SW480 (cell line): ENCODE measurements around the gene MDFIC.
A peak's percentile ranks its signal among the peaks of the same experiment; 100 is the strongest.
"Not testable (repeated sequence)": the region's sequence is repeated elsewhere in the genome, so short reads cannot be mapped to it uniquely, and the experiment has no call there.

ENCODE experiments used
- DNase-seq: peaks from one replicate; pipeline ENCODE4 v3.0.0-alpha.2; 2016; ENCODE audit warnings: low spot score

Gene MDFIC, protein sequence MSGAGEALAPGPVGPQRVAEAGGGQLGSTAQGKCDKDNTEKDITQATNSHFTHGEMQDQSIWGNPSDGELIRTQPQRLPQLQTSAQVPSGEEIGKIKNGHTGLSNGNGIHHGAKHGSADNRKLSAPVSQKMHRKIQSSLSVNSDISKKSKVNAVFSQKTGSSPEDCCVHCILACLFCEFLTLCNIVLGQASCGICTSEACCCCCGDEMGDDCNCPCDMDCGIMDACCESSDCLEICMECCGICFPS

DNA sequence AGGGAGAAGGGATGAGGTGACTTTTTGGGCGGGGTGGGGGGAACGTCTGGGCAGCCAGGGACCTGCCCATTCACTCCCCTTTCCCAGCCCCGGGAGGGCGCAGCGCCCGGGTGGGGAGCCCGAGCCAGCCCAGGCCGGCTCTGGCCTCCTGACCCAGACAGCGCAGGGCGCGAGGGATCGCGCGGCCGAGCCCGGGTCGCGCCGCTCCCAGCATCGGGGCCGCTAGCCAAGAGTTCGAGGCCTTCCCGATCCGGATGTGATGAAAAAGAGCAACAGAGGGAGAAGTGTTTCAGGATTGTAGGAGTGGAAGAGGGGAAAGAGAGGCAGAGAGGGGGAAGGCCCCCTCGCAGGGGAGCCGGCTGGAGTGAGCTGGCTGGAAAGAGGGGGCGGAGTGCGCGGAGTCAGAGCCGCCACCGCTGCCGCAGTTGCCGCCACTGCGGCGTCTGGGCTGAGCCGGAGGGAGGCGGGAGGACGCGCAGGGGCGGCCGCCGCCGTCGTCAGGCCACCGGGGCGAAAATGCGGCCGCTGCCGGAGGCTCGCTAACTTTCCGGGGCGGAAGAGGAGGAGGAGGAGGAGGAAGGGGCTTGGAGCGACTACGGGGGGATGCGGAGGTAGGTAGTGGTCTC is at the start of gene MDFIC:
TSS of gene MDFIC (plus strand) at position 69 of the 626 bp plus-strand sequence. CDS start 940 bp downstream, outside the sequence.
- no peak for DNase-seq

DNA sequence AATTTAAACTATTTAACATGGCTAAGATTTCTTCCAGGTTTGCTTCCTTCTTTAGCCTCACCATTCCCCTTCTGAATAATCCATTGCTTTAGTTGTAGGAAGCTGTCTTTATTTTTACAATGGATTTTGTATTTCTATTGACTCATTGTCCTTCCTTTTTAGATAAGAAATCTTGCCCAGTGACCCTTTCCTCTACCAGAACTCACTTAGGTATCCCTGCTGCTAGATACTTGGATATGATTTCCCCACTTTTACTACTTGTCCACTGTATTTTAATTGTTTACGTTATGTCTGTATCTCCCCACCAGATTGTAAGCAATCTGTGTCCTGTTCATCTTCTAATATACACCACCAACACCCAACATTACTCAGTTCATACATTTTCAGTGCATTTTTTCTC is 47.7 kb upstream of the MDFIC start:
- no peak for DNase-seq

DNA sequence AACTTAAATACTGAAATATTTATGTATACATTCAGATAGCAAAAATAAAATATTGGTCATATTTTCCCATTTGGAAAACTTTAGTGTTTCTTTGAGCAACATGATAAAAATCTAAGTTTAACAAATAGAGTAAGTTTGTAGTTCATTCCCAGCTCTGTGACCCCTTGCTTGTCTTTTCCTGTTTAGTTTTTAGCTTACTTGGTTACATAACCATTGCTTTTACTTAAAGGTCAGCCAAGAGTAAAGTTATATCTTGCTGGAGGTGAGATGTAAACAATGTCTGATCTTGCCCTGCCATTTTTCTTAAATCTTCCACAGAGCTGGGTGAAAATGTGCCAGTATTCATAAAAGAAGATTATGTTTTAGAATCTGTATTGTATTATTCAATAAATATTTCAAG is 46.7 kb upstream of the MDFIC start:
- DNase-seq = no peak

DNA sequence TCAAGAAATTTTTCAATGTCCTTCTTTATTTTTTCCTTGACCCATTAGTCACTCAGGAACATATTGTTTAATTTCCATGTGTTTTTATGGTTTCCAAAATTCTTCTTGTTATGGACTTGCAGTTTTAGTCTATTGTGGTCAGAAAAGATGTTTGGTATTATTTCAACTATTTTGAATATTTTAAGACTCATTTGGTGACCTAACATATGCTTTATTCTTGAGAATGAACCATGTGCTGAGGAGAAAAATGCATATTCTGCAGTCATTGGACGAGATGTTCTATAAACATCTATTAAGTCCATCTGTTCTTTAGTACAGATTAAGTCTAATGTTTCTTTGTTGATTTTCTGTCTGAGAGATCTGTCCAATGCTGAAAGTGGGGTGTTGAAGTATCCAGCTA is 42.3 kb upstream of the MDFIC start:
- DNase-seq = no peak

DNA sequence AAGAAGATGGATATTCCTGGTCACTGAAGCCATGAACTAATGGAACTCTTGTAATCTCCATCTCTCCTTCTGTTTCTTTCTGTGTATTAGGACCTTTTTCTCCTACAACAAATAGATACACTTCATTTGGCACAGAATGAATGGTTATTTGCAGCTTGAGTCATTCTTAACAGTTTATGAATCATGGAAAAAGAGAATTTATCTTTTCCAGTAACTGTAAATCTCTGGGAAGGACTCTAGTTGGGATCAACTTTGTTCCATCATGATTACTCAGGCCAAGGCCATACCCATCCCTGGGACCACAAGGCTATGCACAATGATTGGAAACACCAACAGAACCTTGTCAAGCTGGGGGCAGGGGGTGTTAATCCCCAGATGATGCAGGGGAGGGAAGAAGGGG is 36.1 kb upstream of the MDFIC start:
- no peak for DNase-seq

DNA sequence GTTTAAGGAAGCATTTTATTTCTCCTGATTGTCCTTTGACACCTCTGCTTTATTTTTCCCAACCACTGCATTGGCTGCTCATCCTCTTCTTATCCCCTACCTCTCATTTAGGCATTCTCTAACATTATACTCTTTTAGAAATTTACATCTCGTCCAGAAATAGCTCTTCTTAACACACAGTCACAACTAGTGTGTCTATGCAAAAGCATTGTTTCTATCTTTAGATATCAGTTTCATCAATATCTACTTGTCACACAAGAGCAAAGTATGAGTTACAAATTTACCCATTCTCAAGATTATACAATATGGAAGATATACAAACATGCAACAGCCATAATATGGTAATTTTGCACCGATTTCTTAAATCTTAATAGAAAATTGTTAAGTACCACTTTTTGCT is 35.7 kb upstream of the MDFIC start:
- DNase-seq = no peak

DNA sequence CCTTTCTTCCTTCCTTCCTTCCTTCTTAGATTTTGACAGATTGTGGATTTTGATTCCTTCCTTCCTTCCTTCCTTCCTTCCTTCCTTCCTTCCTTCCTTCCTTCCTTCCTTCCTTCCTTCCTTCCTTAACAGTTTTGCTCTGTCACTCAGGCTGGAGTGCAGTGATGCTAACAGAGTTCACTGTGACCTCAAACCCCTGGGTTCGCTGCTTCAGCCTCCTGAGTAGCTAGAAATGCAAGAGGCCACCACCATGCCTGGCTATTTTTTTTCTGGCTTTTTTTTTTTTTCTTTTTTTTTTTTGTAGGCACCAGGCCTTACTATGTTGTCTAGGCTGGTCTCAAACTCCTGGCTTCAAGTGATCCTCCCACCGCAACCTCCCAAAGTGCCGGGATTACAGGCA is 32.8 kb upstream of the MDFIC start:
- not testable (repeated sequence) for DNase-seq

DNA sequence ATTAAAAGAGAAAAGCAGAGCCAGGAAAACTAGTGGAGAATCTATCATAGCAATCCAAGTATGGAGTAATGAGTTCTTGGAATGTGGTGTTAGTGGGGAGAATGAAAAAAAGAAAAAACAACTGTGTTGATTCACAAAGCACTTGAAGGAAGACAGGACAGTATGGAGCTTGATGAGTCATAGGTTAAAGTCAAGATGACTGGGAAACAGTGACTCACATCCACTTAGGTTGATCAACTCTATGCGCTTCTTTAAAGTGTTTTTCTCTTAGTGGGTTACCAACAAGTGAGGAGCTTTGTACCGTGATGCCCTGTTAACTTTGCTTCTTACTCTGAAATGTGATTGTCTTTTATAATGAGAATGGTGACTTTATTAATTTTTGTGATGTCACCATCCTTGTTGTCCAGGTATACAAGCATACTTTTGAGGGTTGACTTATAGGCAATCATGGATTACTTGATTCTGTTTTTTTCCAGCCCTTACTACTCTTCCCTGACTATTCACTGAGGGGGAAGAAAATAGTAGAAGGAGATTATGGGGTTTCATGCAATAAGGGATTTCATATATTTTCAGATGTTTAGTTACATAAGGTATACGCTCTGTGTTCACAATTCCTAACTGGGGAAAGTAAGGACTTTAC is 32.1 kb upstream of the MDFIC start:
- peak; percentile 55 for DNase-seq

DNA sequence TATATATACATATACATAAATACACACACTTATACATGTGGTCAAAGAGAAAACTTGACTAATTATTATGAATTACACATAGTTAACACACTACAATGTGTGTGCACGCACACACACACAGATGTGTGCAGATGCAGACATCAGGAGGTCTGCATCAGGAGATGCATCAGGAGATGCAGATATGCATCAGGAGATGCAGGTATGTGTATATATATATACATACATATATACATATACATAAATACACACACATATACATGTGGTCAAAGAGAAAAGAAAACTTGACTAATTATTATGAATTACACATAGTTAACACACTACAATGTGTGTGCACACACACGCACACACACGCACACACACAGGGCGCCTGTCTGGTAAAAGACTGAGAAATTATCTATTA is 31.3 kb upstream of the MDFIC start:
- DNase-seq = no peak

DNA sequence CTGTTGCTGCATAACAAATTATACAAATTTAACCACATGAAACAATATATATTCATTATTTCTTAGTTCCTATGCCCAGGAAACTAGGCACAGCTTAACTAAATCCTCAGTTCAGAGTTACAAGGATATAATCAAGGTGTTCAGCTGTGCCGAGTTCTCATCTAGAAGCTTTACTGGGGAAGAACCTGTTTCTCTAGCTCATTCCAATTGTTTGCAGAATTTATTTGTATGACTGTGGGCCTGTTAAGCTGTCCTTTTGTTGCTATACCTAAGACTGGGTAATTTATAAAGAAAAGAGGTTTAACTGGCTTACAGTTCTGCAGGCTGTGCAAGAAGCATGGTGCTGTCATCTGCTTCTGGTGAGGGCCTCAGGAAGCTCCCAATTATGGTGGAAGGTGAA is 21.8 kb upstream of the MDFIC start:
- no peak for DNase-seq

DNA sequence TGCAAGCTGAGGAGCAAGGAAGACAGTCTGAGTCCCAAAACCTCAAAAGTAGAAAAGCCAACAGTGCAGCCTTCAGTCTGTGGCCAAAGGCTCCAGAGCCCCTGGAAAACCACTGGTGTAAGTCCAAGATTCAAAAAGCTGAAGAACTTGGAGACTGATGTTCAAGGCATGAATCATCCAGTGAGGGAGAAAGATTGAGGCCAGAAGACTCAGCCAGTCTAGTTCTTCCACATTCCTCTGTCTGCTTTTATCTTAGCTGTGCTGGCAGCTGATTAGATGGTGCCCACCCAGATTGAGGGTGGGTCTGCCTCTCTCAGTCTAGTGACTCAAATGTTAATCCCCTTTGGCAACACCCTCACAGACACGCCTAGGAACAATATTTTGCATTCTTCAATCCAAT is 20.1 kb upstream of the MDFIC start:
- no peak for DNase-seq

DNA sequence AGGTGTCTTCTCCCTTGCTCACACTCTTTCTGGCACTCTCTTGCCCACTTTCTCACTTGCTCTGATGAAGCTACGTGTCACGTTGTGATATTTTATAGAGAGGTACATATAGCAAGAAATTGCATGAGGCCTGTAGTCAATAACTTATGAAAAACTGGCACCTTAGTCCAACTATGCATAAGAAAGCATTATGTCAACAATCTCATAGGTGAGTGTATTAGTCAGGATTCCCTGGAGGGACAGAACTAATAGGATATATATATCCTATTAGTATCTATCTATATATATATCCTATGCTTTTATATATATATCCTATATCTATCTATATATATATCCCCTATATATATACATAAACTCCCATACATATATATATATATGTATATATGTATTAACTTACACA is 18.8 kb upstream of the MDFIC start:
- DNase-seq = no peak

DNA sequence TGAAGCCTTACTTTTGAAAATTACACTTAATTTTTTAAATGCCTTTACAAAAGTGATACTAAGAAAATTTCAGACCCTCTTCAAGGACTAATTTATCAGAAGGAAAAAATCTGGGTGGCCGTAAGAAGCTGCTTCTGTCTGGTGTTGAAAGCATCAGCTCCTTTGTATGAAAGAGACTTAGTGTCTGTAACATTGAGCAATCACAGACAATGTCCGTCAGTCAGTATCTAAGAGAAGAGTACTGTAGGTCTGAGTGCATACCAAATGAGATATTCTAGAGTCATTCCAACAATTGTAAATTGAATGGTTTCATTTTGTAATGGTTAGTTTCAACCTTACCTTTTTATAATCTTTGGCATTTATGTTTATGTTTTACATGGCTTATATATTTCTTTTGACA is 11.1 kb upstream of the MDFIC start:
- no peak for DNase-seq

DNA sequence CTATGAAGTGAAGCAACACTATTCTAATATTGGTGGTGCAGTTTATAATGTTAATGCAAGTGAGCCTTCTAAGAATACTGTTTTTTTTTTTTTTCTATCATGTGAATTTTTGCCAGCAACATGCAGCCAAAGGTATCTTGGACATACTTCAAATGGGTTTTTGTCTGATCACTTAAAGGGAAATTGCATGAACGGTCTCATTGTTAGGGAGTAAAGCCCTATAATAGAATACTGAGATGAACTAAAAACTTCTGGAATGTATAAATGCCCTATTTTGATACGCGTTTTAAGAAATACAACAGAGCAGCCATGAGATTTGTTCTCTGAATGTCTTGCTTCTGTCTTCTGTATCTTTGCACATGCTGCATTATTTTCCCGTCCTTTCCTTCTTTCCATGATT is 10.5 kb upstream of the MDFIC start:
- DNase-seq = no peak

DNA sequence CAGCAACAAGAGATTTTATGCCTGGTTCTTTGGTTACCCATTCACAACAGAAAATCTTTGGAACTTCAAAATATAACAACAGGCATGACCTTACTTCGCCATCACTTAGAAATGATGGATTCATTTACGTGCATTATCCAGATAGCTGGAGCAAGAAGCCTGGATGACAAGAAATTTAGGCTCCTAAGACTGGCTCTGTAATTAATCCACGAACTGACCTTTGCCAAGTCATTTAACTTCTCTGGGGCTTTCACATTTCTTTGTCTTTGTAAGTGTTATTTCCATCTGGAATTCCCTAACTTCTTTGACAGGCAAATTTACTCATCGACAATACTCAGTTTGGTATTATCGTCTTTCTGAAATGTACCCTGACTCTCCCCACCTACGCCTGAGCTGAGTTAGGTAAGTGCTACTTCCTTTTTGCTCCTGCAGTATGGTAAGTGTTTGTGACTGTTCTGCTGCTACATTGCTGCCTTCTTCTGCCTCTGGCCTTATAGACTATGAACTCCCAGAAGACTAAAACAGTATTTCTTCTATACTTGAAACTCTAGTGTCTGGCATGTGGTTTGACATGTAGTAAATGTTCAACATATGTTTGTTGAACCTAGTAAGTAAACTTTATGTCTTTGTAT is 5.5 kb upstream of the MDFIC start:
- no peak for DNase-seq

DNA sequence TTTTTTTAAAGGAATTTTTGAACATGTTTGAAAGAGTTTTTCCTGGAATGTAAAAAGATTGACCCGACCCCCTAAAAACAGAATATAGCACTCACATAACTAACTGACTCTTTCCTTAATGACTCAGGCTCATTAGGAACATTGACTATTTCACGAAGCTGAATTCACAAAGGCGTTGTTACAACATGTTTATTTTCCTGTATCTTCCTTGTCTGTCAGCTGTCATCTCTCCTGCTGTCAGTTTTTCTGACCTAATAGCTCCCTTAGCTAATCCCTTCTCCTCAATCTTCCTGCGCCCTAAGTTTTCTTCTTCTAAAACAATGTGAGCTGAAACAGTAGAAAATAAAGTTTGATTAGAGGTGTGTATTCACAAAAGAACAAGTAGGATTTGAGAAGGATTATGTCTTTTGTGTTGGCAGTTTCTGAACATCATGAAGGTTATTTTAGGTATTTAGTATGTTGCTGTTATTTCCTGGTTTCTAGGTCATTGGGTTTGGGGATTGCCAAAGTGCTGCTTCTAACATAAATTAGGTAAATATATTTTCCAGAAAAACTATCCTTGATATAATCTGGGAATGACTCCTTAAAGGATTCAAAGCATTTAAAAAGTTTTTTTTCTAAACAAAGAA is 4.6 kb upstream of the MDFIC start:
- no peak for DNase-seq

DNA sequence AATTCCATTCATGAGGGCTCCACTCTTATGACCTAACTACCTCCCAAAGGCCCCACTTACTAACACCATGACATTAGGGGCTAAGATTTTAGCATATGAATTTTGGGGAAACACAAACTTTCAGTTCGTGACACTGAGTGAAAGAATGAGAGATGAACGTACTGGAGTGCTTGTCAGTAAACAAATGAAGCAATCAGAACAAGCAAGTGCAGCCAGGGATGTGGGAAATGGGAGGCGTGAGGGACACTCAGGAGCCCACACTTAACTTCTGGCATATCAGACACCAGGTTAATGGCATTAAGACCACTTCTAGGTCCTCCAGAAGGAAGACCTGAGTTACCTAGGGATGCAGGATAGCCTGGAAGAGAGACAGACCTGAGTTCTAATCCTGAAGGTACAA is 2.3 kb upstream of the MDFIC start:
- DNase-seq = no peak

DNA sequence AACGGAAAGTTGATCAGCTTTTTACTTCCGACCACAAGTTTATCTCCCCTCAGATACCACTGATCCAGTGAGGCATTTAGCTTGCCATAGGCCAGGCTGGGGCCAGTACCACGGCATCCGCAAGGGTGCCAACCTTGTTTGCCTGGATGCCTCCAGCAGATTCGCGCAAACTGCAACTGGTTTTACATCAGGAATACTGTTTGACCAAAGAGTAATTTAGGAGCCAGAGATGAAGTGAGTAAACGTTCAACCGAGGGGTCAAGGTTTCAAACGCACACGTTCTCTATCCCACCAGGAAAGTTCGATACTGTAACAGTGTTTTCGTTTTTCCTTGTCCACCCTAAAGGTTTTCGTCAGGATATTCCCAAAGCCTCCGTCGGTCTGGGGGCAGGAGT is 266 bp upstream of the MDFIC start:
- no peak for DNase-seq

DNA sequence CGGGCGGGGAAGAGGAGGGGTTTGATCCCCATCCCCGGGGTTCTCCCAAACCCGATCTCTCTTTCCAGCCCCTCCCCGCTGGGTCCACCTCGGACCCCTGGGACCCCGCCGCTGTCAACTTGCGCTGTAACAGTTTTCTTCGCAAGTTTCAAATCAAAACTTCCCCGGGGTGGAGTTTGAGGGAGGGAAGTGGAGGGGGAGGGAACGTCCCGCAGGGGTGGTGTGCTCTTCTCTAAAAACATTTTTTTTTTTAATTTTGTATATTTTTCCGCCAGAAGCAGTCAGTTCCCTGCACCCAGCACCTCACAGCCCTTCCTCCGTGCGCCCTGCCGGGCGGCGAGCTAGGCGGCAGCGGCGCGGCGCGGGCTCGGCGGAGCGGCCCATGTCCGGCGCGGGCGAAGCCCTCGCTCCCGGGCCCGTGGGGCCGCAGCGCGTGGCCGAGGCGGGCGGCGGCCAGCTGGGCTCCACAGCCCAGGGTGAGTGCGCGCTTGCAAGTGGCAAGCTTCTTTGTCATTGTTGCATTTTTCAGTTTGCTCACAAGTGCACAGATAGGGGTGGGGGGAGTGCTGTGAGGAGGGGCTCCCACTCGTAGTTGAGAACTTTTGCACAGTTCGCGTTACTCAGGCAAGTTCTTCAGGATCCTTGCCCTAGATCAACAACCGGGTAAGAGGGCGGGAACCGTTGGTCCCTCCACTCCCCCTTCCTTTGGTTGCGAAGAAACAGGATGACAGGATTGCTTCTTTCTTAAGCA is 933 bp downstream of the MDFIC start:
- no peak for DNase-seq

DNA sequence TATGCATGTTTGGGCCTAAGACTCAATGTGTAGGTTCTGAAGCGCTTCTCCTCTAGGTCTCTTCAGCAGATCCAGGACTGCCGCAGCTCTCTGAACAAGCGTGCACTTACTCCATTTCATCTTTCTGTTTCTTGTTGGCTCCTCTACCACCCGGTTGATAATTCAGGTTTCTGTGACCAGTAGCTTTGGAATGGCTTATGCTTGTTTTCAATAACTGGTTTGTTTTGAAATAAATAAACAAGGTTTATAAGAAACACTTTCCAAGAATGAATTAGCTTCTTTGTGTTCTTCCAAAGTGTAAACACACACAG is 1.5 kb downstream of the MDFIC start:
- DNase-seq = no peak

DNA sequence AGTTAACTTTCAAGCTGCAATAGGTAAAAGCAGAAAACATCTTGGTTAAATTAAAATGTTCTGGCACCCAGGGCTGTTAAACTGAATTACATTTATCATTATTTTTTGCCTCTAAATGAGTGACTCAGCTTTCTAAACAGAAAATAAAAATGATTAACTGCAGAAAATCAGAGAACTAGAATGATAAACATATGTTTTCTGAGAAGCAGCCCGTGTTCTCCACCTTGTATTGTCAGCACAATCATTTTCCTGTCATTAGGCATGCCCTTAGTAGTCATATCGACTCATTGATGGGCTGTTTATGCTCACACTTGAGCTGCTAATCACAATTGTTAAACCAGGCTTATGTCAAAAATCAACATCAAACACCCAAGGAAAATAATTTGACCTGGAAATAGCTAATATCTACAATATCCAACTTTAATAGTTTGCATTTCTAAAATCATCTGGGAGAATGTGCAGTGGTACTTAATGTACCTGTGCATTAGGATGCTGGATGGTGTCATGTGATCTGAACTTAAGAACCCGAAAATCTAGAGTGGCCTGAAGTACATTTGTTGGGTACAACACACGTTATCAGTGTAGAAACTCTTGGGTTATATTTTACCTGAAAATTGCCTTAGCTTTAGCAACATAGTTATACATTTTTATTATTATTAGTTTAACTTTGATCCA is 2.3 kb downstream of the MDFIC start:
- no peak for DNase-seq

DNA sequence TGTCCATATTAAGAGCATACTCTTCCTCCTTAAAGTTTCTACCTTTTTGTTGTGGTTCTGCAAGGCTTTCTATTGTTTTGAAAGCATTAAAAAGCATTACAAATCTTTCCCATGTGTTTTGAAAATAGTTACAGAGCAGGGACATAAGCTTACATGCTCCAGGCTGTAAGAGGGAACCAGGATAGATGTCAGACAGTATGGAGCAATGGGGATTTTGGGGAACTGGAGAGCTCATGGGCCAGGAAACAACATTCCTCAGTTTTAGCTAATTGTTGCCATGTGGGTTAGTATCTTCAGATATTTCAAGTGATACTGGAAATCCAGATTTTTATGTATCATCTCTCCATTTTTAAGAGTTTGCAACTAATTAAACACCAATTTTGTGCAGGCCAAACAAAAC is 3.5 kb downstream of the MDFIC start:
- no peak for DNase-seq
